Liver (tissue), 9 donors: ENCODE measurements around the gene CGAS. TPM values are rescaled to one million over a fixed set of nuclear protein-coding genes. Genes with fewer than 3 reads are reported as not detected.
"Not testable (repeated sequence)": the region's sequence is repeated elsewhere in the genome, so short reads cannot be mapped to it uniquely, and the experiment has no call there.

ENCODE experiments used
- DNase-seq: peaks from one replicate; pipeline ENCODE4 v3.0.0-alpha.2; 2017; ENCODE audit warnings: low spot score
- H3K27ac ChIP-seq, 2 donors: one replicate each; pipeline ENCODE4 v1.7.0; 2013; ENCODE audit warnings: inconsistent platforms in 2 of 2, low read length in 2 of 2, control low read depth in 1 of 2, low read depth in 1 of 2, mild to moderate bottlenecking in 1 of 2
- H3K27me3 ChIP-seq, 4 donors: one replicate each; pipeline versions ENCODE4 v1.6.1 to v1.7.0; 2013; ENCODE audit warnings: low read length in 3 of 4, inconsistent platforms in 1 of 4, mild to moderate bottlenecking in 1 of 4, moderate library complexity in 1 of 4; ENCODE audit not compliant: control insufficient read depth in 4 of 4, insufficient read depth in 4 of 4
- H3K36me3 ChIP-seq, 4 donors: one replicate each; pipeline versions ENCODE4 v1.6.1 to v1.7.0; 2013; ENCODE audit warnings: low read length in 3 of 4, mild to moderate bottlenecking in 3 of 4, low read depth in 1 of 4, moderate library complexity in 1 of 4; ENCODE audit not compliant: control insufficient read depth in 4 of 4, insufficient read depth in 3 of 4
- H3K4me1 ChIP-seq, 4 donors: one replicate each; pipeline versions ENCODE4 v1.6.1 to v1.7.0; 2013; ENCODE audit warnings: low read length in 3 of 4, mild to moderate bottlenecking in 3 of 4, moderate library complexity in 1 of 4; ENCODE audit not compliant: control insufficient read depth in 4 of 4, insufficient read depth in 4 of 4
- H3K4me3 ChIP-seq, 3 donors: one replicate each; pipeline versions ENCODE4 v1.6.1 to v1.7.0; 2013; ENCODE audit warnings: low read length in 3 of 3, control low read depth in 1 of 3, low read depth in 1 of 3, mild to moderate bottlenecking in 1 of 3
- H3K9ac ChIP-seq, 2 donors: one replicate each; pipeline ENCODE4 v1.7.0; 2013; ENCODE audit warnings: low read length in 2 of 2, mild to moderate bottlenecking in 2 of 2, moderate library complexity in 2 of 2, control low read depth in 1 of 2, low read depth in 1 of 2
- H3K9me3 ChIP-seq, 4 donors: one replicate each; pipeline versions ENCODE4 v1.6.1 to v1.7.0; 2013; ENCODE audit warnings: low read length in 3 of 4; ENCODE audit not compliant: control insufficient read depth in 4 of 4
- ATF3 ChIP-seq: IDR thresholded peaks from 2 replicates; pipeline ENCODE4 v1.6.1; 2016; ENCODE audit warnings: antibody characterized with exemption
- EGR1 ChIP-seq, 2 donors: IDR thresholded peaks; 2 replicates each; pipeline ENCODE4 v1.6.1; 2016 to 2018; ENCODE audit warnings: antibody characterized with exemption in 2 of 2, low read depth in 2 of 2
- FOXA1 ChIP-seq: IDR thresholded peaks from 2 replicates; pipeline ENCODE4 v1.6.1; 2016; ENCODE audit warnings: antibody characterized with exemption
- FOXA2 ChIP-seq: IDR thresholded peaks from 2 replicates; pipeline ENCODE4 v1.6.1; 2016; ENCODE audit warnings: antibody characterized with exemption
- HNF4A ChIP-seq, 2 donors: conservative IDR thresholded peaks; 2 replicates each; pipeline ENCODE4 v1.6.1; 2016; ENCODE audit warnings: antibody characterized with exemption in 2 of 2, mild to moderate bottlenecking in 2 of 2
- HNF4G ChIP-seq: IDR thresholded peaks from 2 replicates; pipeline ENCODE4 v1.6.1; 2016; ENCODE audit warnings: antibody characterized with exemption
- JUND ChIP-seq, 2 donors: IDR thresholded peaks; 2 replicates each; pipeline ENCODE4 v1.6.1; 2016; ENCODE audit warnings: antibody characterized with exemption in 2 of 2
- RAD21 ChIP-seq, 2 donors: IDR thresholded peaks; 2 replicates each; pipeline ENCODE4 v1.6.1; 2016; ENCODE audit warnings: antibody characterized with exemption in 2 of 2, mild to moderate bottlenecking in 2 of 2
- RXRA ChIP-seq, 2 donors: IDR thresholded peaks; 2 replicates each; pipeline ENCODE4 v1.6.1; 2017 to 2018; ENCODE audit warnings: antibody characterized with exemption in 2 of 2, mild to moderate bottlenecking in 1 of 2
- SP1 ChIP-seq: IDR thresholded peaks from 2 replicates; pipeline ENCODE4 v1.6.1; 2018; ENCODE audit warnings: antibody characterized with exemption, mild to moderate bottlenecking
- TAF1 ChIP-seq: conservative IDR thresholded peaks from 2 replicates; pipeline ENCODE4 v1.6.1; 2016; ENCODE audit warnings: antibody characterized with exemption, mild to moderate bottlenecking
- WGBS: extraction: QIAGEN DNeasy Blood & Tissue Kit; methylation state at CpG from one replicate; pipeline ENCODE4 v1.1.7; 2013; 5-methylcytosine and 5-hydroxymethylcytosine counted together
- polyA plus RNA-seq, 2 donors: library from polyadenylated mRNA; stranded (reverse) in 1 of 2; unstranded in 1 of 2; fragments of 200-250 nt in 1 of 2; fragments of >200 nt in 1 of 2; fragmentation: Nextera tagmentation in 1 of 2; extraction: Ambion mirVana in 1 of 2; gene quantifications; one replicate each; pipeline versions ENCODE4 v1.2.1 to v1.2.3, GENCODE V29; 2013 to 2015
- total RNA-seq, 2 donors: library from RNA; depleted of rRNA; stranded (reverse); fragments of >200 nt; gene quantifications; one replicate each; pipeline ENCODE4 v1.2.3, GENCODE V29; 2014
- TF ChIP-seq, protein P1 (sequence below): IDR thresholded peaks from 2 replicates; pipeline ENCODE4 v1.6.1; 2016; ENCODE audit warnings: antibody characterized with exemption
- TF ChIP-seq, protein P2 (sequence below): IDR thresholded peaks from 2 replicates; pipeline ENCODE4 v1.6.1; 2016; ENCODE audit warnings: antibody characterized with exemption, mild to moderate bottlenecking
- TF ChIP-seq, protein P3 (sequence below): IDR thresholded peaks from 2 replicates; pipeline ENCODE4 v1.6.1; 2016; ENCODE audit warnings: antibody characterized with exemption
- donor health status: healthy.
- donor health status: healthy.
- donor health status: healthy.
- donor health status: healthy.
- donor health status: healthy.

CGAS gene
- total and polyA plus RNA-seq, 4 donors, result 0.36 to 4.9 (median 1.2) TPM

DNA sequence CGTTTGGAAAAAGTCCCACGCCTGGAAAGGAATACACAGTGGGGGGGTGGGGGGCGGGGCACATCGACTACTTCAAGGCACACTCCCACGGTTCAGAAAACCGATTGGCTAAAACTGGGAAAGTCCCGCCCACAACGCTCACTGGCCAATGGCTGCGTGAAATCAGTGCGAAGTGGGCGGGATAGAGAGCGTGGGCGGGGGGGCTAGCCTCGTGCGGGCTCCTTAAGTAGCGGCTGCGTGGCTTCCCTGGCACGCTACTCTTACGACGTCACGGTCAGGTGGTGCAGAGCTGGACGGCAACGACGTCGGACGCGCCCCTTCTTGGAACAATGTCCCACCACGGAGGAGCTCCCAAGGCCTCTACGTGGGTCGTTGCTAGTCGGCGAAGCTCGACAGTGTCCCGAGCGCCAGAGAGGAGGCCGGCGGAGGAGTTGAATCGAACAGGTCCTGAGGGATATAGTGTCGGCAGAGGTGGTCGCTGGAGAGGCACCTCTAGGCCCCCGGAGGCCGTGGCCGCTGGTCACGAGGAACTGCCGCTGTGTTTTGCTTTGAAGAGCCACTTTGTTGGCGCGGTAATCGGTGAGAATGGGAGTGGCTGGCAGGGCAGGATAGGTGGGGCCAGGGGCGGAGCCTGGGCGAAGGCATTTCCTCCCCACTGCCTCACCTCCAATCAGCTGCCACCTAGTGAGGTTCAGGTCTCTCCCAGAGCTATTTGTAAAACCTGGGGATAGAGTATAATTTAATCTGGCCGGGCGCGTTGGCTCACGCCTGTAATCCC lies 57.3 kb downstream of the CGAS start, which contains the start of gene DDX43:
TSS of gene DDX43 (plus strand) at position 252 of the 778 bp plus-strand sequence. CDS start at position 330, 78 bp downstream.
- TF ChIP-seq HNF4A (conservative IDR thresholded peaks at IDR 0.05) (no peak), EGR1 (IDR thresholded peaks at IDR 0.05; ENCODE audit: low read depth in 2 of 2) (no peak), TAF1 (no peak), HNF4G (no peak), JUND (IDR thresholded peaks at IDR 0.05) (no peak), SP1 (no peak), FOXA1 (no peak), ATF3 (no peak), RAD21 (IDR thresholded peaks at IDR 0.05) (no peak), FOXA2 (no peak), RXRA (IDR thresholded peaks at IDR 0.05) (no peak)
- TF ChIP-seq, protein P1, sequence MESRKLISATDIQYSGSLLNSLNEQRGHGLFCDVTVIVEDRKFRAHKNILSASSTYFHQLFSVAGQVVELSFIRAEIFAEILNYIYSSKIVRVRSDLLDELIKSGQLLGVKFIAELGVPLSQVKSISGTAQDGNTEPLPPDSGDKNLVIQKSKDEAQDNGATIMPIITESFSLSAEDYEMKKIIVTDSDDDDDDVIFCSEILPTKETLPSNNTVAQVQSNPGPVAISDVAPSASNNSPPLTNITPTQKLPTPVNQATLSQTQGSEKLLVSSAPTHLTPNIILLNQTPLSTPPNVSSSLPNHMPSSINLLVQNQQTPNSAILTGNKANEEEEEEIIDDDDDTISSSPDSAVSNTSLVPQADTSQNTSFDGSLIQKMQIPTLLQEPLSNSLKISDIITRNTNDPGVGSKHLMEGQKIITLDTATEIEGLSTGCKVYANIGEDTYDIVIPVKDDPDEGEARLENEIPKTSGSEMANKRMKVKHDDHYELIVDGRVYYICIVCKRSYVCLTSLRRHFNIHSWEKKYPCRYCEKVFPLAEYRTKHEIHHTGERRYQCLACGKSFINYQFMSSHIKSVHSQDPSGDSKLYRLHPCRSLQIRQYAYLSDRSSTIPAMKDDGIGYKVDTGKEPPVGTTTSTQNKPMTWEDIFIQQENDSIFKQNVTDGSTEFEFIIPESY, result no peak
- TF ChIP-seq, protein P2, sequence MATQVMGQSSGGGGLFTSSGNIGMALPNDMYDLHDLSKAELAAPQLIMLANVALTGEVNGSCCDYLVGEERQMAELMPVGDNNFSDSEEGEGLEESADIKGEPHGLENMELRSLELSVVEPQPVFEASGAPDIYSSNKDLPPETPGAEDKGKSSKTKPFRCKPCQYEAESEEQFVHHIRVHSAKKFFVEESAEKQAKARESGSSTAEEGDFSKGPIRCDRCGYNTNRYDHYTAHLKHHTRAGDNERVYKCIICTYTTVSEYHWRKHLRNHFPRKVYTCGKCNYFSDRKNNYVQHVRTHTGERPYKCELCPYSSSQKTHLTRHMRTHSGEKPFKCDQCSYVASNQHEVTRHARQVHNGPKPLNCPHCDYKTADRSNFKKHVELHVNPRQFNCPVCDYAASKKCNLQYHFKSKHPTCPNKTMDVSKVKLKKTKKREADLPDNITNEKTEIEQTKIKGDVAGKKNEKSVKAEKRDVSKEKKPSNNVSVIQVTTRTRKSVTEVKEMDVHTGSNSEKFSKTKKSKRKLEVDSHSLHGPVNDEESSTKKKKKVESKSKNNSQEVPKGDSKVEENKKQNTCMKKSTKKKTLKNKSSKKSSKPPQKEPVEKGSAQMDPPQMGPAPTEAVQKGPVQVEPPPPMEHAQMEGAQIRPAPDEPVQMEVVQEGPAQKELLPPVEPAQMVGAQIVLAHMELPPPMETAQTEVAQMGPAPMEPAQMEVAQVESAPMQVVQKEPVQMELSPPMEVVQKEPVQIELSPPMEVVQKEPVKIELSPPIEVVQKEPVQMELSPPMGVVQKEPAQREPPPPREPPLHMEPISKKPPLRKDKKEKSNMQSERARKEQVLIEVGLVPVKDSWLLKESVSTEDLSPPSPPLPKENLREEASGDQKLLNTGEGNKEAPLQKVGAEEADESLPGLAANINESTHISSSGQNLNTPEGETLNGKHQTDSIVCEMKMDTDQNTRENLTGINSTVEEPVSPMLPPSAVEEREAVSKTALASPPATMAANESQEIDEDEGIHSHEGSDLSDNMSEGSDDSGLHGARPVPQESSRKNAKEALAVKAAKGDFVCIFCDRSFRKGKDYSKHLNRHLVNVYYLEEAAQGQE, result no peak
- TF ChIP-seq, protein P3, sequence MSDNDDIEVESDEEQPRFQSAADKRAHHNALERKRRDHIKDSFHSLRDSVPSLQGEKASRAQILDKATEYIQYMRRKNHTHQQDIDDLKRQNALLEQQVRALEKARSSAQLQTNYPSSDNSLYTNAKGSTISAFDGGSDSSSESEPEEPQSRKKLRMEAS, result no peak
- H3K27ac ChIP-seq, result no peak within 1 kb of the TSS
- H3K27me3 ChIP-seq, result no peaks in the 10 kb centered on the region
- 71% methylated on average over 54 of the region's 54 CpGs for WGBS
- peak; percentile 36 for DNase-seq
- H3K4me3 ChIP-seq, result peak within 1 kb of the TSS; percentile 22 to 40 (median 26)
- H3K4me1 ChIP-seq, result no peaks in the 10 kb centered on the region
- no peak within 1 kb of the TSS for H3K9ac ChIP-seq
- no peaks in the 10 kb centered on the region for H3K36me3 ChIP-seq
- H3K9me3 ChIP-seq, result peaks cover 0 to 3% (median 0%) of the 10 kb centered on the region in 4 donors

GRCh38 chr6:73393278-73393677 lies 58.8 kb downstream of the CGAS start:
- 96% methylated on average over 3 of the region's 3 CpGs for WGBS
- Histone ChIP-seq H3K36me3 (no peaks in the 10 kb centered on the region), H3K9ac (no peak overlapping the region), H3K4me1 (peaks cover 0 to 11% (median 6%) of the 10 kb centered on the region in 4 donors), H3K27me3 (no peaks in the 10 kb centered on the region), H3K9me3 (peaks cover 0 to 3% (median 0%) of the 10 kb centered on the region in 4 donors), H3K4me3 (no peak overlapping the region), H3K27ac (no peak overlapping the region)
- no peak for DNase-seq
- TF ChIP-seq RAD21 (IDR thresholded peaks at IDR 0.05), result no peak
- no peak for TF ChIP-seq HNF4A (conservative IDR thresholded peaks at IDR 0.05)
- no peak for TF ChIP-seq FOXA1
- TF ChIP-seq ATF3, result no peak
- TF ChIP-seq, protein P1, result no peak
- TF ChIP-seq, protein P2, result no peak
- TF ChIP-seq SP1, result no peak

DNA sequence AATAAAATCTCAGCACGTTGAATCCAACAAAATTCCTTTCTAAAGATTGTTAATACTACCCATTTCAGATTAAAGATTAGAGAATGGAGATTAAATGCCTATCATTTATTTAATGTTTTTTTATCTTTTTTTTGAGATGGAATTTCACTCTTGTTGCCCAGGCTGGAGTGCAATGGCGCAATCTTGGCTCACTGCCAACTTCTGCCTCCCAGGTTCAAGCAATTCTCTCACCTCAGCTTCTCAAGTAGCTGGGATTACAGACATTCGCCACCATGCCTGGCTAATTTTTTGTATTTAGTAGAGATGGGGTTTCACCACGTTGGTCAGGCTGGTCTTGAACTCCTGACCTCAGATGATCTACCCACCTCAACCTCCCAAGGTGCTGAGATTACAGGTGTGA lies 59.9 kb downstream of the CGAS start:
- H3K27ac ChIP-seq, DNase-seq, H3K36me3 ChIP-seq, H3K9ac ChIP-seq, H3K4me3 ChIP-seq, H3K9me3 ChIP-seq, H3K27me3 ChIP-seq: not testable (repeated sequence)
- 70% methylated on average over 4 of the region's 4 CpGs for WGBS
- peaks cover 0 to 11% (median 6%) of the 10 kb centered on the region in 4 donors for H3K4me1 ChIP-seq
